Activated naive CD4-positive, alpha-beta T cell treated with anti-CD3 and anti-CD28 coated beads, Interleukin-2, amount 10 ng/mL, durations not matched to agents 7 days and 5 days (primary cell): ENCODE results near the gene CLMN.

ENCODE experiments used
- CTCF ChIA-PET: fragments of 350-600 bp; sonication (Branson Sonifier 250); formaldehyde crosslinking; loops from one replicate; lab custom pipeline; 2021; ENCODE audit warnings: antibody characterized with exemption; lab: Charles Lee
- DNase-seq: peaks from one replicate; pipeline ENCODE4 v3.0.0-alpha.2; 2020
- H3K27ac Mint-ChIP-seq: one replicate; pipeline ENCODE4 v1.8.0; 2021; ENCODE audit warnings: mild to moderate bottlenecking, moderate library complexity, mixed read lengths
- H3K27me3 Mint-ChIP-seq: one replicate; pipeline ENCODE4 v1.8.0; 2021; ENCODE audit warnings: mild to moderate bottlenecking, mixed read lengths
- H3K36me3 Mint-ChIP-seq: one replicate; pipeline ENCODE4 v1.8.0; 2021; ENCODE audit warnings: mixed read lengths
- H3K4me1 Mint-ChIP-seq: one replicate; pipeline ENCODE4 v1.8.0; 2021; ENCODE audit warnings: mixed read lengths
- H3K4me3 Mint-ChIP-seq: one replicate; pipeline ENCODE4 v1.8.0; 2021; ENCODE audit warnings: mild to moderate bottlenecking, moderate library complexity, mixed read lengths
- H3K9me3 Mint-ChIP-seq: one replicate; pipeline ENCODE4 v1.8.0; 2021; ENCODE audit warnings: mixed read lengths

CLMN gene

GRCh38 chr14:95299271-95299670, 20.4 kb downstream of the CLMN start:
- CTCF ChIA-PET = no interaction called here
- Mint-ChIP-seq H3K27ac (no peak overlapping the region), H3K27me3 (peaks cover 46% of the 10 kb centered on the region), H3K36me3 (no peaks in the 10 kb centered on the region), H3K4me3 (no peak overlapping the region), H3K9me3 (no peaks in the 10 kb centered on the region), H3K4me1 (no peaks in the 10 kb centered on the region)
- no peak for DNase-seq

GRCh38 chr14:95297832-95298231, 21.9 kb downstream of the CLMN start:
- Mint-ChIP-seq H3K9me3 (no peaks in the 10 kb centered on the region), H3K4me1 (no peaks in the 10 kb centered on the region), H3K27me3 (peaks cover 40% of the 10 kb centered on the region), H3K27ac (no peak overlapping the region), H3K4me3 (no peak overlapping the region), H3K36me3 (no peaks in the 10 kb centered on the region)
- CTCF ChIA-PET = interaction anchor here (0.5 to 0.9 kb wide), 3 partner anchors 37 to 306 kb away, joined by 3 read pairs; no protein-coding TSS in a partner anchor
- no peak for DNase-seq

- no peaks in the 10 kb centered on the region for H3K4me1 Mint-ChIP-seq
- CTCF ChIA-PET = no interaction called here
These were observed 22.7 kb downstream of the CLMN start for GRCh38 chr14:95296966-95297365.

GRCh38 chr14:95295600-95296376, 23.9 kb downstream of the CLMN start:
- no peak overlapping the region for H3K27ac Mint-ChIP-seq
- H3K4me1 Mint-ChIP-seq = no peaks in the 10 kb centered on the region
- H3K36me3 Mint-ChIP-seq = no peaks in the 10 kb centered on the region
- H3K27me3 Mint-ChIP-seq = peaks cover 48% of the 10 kb centered on the region
- H3K9me3 Mint-ChIP-seq = no peaks in the 10 kb centered on the region
- CTCF ChIA-PET = no interaction called here
- H3K4me3 Mint-ChIP-seq = no peak overlapping the region
- DNase-seq = no peak

More at GRCh38 chr14:95296966-95297365, 22.7 kb downstream of the CLMN start:
- Mint-ChIP-seq H3K27me3 (peaks cover 44% of the 10 kb centered on the region), H3K4me3 (no peak overlapping the region), H3K9me3 (no peaks in the 10 kb centered on the region), H3K36me3 (no peaks in the 10 kb centered on the region), H3K27ac (no peak overlapping the region)
- DNase-seq = no peak

- Mint-ChIP-seq H3K36me3 (no peaks in the 10 kb centered on the region), H3K9me3 (no peaks in the 10 kb centered on the region), H3K4me3 (no peak overlapping the region), H3K27me3 (peaks cover 55% of the 10 kb centered on the region), H3K4me1 (no peaks in the 10 kb centered on the region), H3K27ac (no peak overlapping the region)
- DNase-seq = no peak
- CTCF ChIA-PET = no interaction called here
These were observed 24.7 kb downstream of the CLMN start for GRCh38 chr14:95294834-95295599.

GRCh38 chr14:95294320-95294719, 25.4 kb downstream of the CLMN start:
- Mint-ChIP-seq H3K4me3 (no peak overlapping the region), H3K36me3 (no peaks in the 10 kb centered on the region), H3K4me1 (no peaks in the 10 kb centered on the region), H3K9me3 (no peaks in the 10 kb centered on the region), H3K27ac (no peak overlapping the region), H3K27me3 (peaks cover 49% of the 10 kb centered on the region)
- no peak for DNase-seq
- CTCF ChIA-PET = no interaction called here

- Mint-ChIP-seq H3K4me1 (no peaks in the 10 kb centered on the region), H3K9me3 (no peaks in the 10 kb centered on the region), H3K27me3 (peaks cover 44% of the 10 kb centered on the region), H3K27ac (no peak overlapping the region), H3K36me3 (no peaks in the 10 kb centered on the region), H3K4me3 (no peak overlapping the region)
- CTCF ChIA-PET = no interaction called here
- no peak for DNase-seq
These were observed 26.3 kb downstream of the CLMN start for GRCh38 chr14:95293449-95293848.

GRCh38 chr14:95292660-95293425, 26.9 kb downstream of the CLMN start:
- Mint-ChIP-seq H3K27me3 (peaks cover 45% of the 10 kb centered on the region), H3K4me1 (no peaks in the 10 kb centered on the region), H3K27ac (no peak overlapping the region), H3K9me3 (no peaks in the 10 kb centered on the region), H3K36me3 (no peaks in the 10 kb centered on the region), H3K4me3 (no peak overlapping the region)
- CTCF ChIA-PET = no interaction called here
- no peak for DNase-seq

GRCh38 chr14:95291859-95292542, 27.7 kb downstream of the CLMN start:
- Mint-ChIP-seq H3K27ac (no peak overlapping the region), H3K27me3 (peaks cover 53% of the 10 kb centered on the region), H3K4me3 (no peak overlapping the region), H3K9me3 (no peaks in the 10 kb centered on the region), H3K36me3 (no peaks in the 10 kb centered on the region), H3K4me1 (no peaks in the 10 kb centered on the region)
- no peak for DNase-seq
- CTCF ChIA-PET = no interaction called here

- Mint-ChIP-seq H3K27ac (no peak overlapping the region), H3K9me3 (no peaks in the 10 kb centered on the region), H3K36me3 (no peaks in the 10 kb centered on the region), H3K4me3 (no peak overlapping the region), H3K27me3 (peaks cover 53% of the 10 kb centered on the region), H3K4me1 (no peaks in the 10 kb centered on the region)
- DNase-seq = no peak
- CTCF ChIA-PET = no interaction called here
These were observed 28.8 kb downstream of the CLMN start for GRCh38 chr14:95290871-95291431.

- H3K27me3 Mint-ChIP-seq = peaks cover 53% of the 10 kb centered on the region
- CTCF ChIA-PET = interaction anchor here (0.6 kb wide), 1 partner anchor 321 kb away, joined by 3 read pairs; no protein-coding TSS in a partner anchor
- H3K36me3 Mint-ChIP-seq = no peaks in the 10 kb centered on the region
- no peak overlapping the region for H3K27ac Mint-ChIP-seq
- DNase-seq = no peak
- no peaks in the 10 kb centered on the region for H3K4me1 Mint-ChIP-seq
- no peaks in the 10 kb centered on the region for H3K9me3 Mint-ChIP-seq
- no peak overlapping the region for H3K4me3 Mint-ChIP-seq
These were observed 29.7 kb downstream of the CLMN start for GRCh38 chr14:95290021-95290420.

- CTCF ChIA-PET = no interaction called here
- DNase-seq = no peak
- H3K9me3 Mint-ChIP-seq = no peaks in the 10 kb centered on the region
- H3K4me3 Mint-ChIP-seq = no peak overlapping the region
- H3K27me3 Mint-ChIP-seq = peaks cover 50% of the 10 kb centered on the region
- no peaks in the 10 kb centered on the region for H3K4me1 Mint-ChIP-seq
- H3K36me3 Mint-ChIP-seq = no peaks in the 10 kb centered on the region
- H3K27ac Mint-ChIP-seq = no peak overlapping the region
These were observed 30.2 kb downstream of the CLMN start for GRCh38 chr14:95289323-95290010.

GRCh38 chr14:95288672-95289322, 30.9 kb downstream of the CLMN start:
- no peak for DNase-seq
- CTCF ChIA-PET = no interaction called here
- no peak overlapping the region for H3K27ac Mint-ChIP-seq
- no peaks in the 10 kb centered on the region for H3K4me1 Mint-ChIP-seq
- H3K9me3 Mint-ChIP-seq = no peaks in the 10 kb centered on the region
- no peak overlapping the region for H3K4me3 Mint-ChIP-seq
- no peaks in the 10 kb centered on the region for H3K36me3 Mint-ChIP-seq
- H3K27me3 Mint-ChIP-seq = peaks cover 46% of the 10 kb centered on the region
